Measurements from ENCODE around the gene PCIF1.
A peak's percentile ranks its signal among the peaks of the same experiment; 100 is the strongest.
"Not testable (repeated sequence)": the region's sequence is repeated elsewhere in the genome, so short reads cannot be mapped to it uniquely, and the experiment has no call there.

PCIF1 gene

DNA sequence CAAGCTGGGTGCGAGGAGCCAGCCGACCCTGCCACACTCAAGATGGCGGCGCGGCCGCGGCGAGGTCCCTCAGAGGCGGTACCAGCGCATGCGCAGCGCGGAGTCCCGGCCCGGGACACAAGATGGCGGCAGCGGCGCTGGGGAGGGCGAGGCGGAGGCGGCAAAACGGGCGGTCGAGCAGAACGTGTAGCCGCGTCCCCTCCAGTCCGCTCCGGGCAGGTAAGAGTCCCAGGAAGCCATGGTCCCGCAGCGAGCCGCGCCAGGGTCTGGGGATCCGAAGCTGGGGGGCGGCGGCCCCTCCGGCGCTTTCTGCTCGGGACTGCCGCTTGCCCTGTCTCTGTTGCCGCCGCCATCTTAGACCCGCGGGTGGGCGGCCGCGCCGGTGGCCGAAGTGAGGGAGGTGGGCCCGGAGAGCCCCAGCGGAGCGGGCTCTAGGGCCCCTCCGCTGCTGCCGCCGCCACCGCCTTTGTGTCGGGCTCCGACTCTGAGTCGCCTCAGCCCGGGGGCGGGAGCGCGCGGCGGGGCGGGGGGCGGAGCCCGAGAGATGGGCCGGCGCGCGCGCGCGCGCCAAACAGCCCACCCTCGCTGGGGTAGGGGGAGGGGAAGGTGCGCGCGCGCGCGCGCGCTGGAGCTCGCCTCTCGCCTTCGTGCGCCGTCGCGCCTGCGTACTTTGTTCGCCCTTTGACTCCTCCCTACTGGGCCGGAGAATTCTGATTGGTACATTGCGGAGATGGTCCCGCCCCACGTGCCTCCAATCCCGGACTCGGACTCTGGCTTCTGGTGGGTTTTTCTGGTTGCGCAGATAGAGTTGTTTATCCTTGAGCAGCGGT, at the start of gene PCIF1:
TSS of gene PCIF1 (plus strand) at position 98 of the 830 bp plus-strand sequence. CDS start 4,317 bp downstream, outside the sequence.
- DNase-seq = peak; percentile 97

DNA sequence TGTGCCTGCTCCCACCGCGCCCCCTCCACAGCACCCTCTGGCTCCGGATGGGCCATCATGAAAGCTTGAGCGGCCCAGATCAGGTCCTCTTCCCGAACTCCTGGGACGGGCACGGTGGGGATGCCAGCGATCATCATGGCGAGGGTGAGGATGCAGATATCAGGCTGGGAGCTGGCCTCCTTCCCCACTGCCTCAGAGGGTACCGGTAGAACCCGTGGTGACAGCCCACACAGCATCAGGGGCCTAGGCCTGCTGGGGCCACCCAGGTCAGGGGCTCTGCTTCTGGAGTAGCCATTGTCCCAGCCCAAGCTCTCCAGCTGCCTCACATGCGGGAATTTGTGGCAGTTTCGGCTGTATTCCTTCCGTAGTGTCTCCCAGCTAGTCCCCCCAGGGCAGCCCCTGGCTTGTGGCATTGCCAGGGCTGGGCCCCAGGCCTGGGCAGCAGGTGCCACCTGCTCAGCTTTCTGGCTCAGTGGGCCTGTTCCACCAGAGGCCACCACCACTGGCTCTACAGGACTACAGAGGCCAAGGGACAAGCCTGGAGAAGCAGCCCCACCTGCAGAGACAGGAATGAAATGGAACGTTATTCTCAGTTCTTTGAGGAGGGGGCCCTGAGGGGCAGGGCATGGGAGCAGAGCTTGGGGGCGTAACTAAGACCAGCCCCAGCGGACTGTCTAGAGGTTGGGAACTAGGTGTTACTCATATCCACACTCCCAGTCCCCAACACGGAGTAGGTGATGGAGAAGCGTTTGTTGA, 47.7 kb upstream of the PCIF1 start:
- no peak for DNase-seq

DNA sequence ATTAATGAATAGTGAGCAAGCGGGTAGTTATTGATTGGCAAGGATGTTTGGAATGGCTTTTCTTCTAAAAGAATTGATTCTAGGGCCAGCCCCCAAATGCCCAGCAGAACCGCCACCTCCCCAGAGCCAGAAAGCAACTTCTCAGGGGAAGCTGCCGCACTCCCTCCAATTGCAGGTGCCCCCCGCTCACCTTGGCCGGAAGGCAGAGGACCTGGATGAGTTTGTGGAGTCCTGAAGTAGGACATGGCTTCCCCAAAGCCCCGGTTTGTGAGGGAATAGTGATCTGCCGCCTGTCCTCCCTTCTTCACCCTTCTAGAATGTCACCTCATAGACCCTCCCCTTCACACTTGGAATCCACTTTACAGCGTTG, 47.2 kb upstream of the PCIF1 start, which contains the start of gene SPATA25:
TSS of gene SPATA25 (minus strand) at position 277 of the 370 bp plus-strand sequence. CDS start at position 245, 32 bp downstream.
- no peak for DNase-seq

DNA sequence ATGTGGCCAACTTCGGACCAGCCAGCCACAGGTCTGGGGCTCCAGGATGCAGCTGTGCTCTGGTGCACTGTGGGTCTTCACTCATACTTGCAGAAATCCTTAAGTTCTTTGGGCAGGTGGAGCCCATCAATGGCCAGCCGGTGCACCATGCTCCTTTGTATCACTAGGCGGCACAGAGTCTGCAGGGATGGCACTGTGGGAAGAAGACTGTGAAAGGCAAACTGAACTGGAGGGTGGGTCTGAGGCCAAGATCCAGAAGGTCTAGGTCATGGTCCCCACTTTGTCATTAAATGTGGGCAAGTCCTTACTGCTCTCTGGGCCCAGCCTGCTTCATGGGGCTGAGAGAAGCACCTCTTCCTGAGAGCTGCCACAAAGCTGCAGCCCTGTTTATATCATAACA, 45.8 kb upstream of the PCIF1 start:
- no peak for DNase-seq

DNA sequence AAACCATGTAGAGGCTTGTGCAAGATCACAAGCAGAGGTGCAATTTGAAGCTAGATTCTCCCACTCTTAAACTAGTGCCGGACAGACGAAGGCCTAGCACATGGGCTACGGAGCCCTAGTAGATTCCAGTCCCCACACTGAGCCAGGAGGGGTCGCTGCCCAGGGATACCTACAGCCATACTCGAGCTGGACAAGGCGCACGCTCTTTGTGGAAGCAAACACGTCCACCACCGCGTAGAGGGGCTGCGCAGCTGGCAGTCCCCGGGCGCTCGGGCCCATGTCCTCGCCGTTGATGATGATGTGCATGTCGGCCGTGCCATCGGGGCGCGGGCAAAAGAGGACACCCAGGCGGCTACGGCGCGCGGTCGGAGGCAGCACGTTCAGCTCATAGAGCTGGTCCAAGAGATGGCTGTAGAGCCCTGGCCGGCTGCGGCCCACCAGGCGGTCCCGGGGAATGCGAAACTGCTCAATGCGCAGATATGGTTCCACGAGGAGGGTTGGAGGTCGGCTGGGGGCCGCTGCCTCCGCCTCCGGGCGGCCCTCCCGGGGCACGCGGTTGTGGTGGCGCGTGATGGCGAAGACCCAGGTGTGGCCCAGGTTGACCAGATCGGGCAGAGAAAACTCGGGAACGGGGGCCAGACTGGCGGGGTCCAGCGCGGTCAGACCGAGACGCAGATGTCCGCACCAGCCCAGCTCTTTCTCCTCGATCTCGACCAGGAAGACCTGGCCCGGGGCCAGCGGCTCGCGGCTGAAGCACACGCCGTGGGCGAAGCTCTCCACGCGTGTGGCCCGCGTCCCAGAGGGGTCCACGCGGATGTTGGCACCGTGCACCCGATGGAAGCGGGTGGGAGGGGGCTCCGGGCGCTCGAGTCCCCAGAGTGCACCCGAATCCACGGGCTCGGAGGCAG, 44.2 kb upstream of the PCIF1 start:
- DNase-seq = no peak

DNA sequence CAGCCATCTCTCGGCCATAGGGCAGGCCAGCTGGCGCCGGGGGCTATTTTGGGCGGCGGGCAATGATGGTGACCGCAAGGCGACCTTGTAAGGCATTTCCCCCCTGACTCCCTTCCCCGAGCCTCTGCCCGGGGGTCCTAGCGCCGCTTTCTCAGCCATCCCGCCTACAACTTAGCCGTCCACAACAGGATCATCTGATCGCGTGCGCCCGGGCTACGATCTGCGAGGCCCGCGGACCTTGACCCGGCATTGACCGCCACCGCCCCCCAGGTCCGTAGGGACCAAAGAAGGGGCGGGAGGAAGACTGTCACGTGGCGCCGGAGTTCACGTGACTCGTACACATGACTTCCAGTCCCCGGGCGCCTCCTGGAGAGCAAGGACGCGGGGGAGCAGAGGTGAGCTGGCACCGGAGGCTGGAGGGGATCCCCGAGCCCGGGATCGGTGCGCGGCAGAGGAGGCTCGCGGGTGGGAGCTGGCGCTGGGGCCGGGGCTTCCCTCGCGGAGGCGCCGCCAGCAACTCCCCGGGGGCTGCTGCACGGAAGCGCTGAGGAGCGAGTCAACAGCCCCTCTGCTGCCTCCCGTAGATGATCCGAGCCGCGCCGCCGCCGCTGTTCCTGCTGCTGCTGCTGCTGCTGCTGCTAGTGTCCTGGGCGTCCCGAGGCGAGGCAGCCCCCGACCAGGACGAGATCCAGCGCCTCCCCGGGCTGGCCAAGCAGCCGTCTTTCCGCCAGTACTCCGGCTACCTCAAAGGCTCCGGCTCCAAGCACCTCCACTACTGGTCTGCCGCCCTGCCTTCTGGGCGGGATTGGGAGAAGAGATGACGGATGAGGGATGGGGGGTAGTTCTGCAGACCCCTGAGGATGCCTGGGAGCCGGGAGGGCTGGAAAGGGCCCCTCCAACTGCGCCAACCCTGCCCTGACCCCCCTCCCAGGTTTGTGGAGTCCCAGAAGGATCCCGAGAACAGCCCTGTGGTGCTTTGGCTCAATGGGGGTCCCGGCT, 43.2 kb upstream of the PCIF1 start, which contains the start of the genes CTSA and NEURL2:
TSS of gene CTSA (plus strand) at position 351 of the 999 bp plus-strand sequence. CDS start at position 585, 234 bp downstream.
TSS of gene NEURL2 (minus strand) at position 224 of the 999 bp plus-strand sequence. CDS start at position 7, 217 bp downstream.
- DNase-seq = peak; percentile 76

DNA sequence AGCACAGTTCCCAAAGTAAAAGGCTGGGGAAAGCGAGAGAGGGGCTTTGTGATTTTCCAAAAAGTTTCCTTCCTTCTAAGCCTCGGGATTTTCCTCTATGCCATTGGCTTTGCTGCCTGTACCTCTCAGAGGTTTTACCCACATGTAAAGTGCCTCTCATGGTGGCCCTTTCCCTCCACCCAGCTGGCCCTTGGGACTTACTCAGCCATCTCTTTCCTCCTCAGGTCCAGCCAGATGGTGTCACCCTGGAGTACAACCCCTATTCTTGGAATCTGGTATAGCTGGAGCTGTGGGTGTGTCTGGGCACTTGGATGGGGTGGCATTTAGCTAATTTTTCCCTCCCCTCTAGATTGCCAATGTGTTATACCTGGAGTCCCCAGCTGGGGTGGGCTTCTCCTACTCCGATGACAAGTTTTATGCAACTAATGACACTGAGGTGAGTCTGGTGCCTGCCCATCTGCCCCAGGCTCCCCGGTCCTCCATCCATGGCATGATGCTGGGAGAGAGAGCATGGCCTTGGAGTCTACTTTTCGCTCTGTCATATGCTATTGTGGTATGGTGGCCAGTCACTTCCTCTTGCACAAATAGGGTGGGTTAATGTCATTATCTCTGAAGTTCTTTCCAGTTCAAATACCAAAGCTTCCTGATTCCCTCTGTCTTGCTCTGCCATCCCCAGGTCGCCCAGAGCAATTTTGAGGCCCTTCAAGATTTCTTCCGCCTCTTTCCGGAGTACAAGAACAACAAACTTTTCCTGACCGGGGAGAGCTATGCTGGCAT, 42.2 kb upstream of the PCIF1 start:
- no peak for DNase-seq

DNA sequence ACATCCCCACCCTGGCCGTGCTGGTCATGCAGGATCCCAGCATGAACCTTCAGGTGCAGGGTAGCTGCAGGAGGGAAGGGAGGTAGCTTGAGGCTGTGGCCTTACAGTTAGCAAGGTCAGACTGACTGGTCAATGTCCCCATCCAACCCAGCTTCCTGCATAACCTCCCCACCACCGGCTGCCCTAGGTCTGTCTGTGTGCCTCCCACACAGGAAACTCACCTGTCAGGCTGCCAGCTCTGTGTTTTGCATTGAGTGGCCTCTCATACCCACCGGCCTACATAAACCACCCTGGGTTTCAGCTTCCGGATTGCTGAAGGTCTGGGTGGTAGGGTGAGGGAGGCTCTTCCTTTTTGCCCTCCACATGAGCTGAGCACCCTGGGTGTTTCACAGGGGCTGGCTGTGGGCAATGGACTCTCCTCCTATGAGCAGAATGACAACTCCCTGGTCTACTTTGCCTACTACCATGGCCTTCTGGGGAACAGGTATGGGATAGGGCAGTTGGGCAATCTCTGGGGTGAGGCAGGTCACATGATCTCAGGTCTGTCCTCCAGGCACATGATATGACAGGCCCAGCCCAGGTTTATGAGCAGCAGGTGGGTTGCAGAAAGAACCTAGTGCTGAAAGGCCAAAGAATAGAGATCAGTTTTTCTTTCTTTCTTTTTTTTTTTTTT, 41.5 kb upstream of the PCIF1 start:
- DNase-seq = no peak

DNA sequence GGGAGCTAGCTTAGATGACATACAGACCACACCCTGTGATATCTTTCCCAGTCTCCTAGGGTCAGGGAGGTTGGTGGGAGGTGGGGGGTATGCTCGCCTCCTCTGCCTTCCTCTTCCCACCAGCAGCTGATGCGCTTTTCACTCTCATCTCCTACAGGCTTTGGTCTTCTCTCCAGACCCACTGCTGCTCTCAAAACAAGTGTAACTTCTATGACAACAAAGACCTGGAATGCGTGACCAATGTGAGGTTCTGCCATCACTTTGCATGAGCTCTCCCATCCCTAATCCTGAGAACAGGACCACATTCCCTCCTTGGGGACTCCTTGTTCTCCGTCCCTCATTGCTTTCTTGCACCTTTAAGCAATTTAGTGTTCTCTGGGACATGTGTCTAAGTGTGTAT, 40.7 kb upstream of the PCIF1 start:
- DNase-seq = no peak

DNA sequence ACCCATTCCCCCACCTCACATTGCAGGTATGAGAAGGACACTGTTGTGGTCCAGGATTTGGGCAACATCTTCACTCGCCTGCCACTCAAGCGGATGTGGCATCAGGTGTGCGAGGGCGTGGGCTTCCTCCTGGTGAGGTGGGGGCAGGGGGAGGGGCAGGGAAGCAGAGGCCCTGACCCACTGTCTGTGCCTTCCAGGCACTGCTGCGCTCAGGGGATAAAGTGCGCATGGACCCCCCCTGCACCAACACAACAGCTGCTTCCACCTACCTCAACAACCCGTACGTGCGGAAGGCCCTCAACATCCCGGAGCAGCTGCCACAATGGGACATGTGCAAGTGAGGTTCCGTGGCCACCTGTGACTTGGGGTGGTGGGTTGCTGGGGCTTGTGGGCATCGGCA, 39.7 kb upstream of the PCIF1 start:
- DNase-seq = no peak

DNA sequence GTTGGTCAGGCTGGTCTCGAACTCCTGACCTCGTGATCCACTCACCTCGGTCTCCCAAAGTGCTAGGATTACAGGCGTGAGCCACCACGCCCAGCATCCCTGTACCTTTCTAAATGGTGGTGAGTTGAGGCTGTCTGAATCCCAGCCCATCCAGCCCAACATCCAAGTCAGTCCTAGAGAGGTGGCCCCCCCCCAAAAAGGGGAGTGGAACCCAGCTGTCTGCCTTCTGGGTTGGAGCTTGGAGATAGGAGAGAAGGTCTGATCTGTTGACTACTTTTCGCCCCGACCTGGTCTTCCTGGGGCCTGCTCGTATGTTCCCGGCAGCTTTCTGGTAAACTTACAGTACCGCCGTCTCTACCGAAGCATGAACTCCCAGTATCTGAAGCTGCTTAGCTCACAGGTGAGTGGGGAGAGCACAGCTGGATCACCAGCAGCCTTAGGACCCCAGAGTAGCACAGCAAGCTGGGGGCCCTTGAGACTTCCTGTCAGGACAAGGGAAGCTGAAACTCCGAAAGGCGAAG, 37.8 kb upstream of the PCIF1 start:
- DNase-seq = no peak

DNA sequence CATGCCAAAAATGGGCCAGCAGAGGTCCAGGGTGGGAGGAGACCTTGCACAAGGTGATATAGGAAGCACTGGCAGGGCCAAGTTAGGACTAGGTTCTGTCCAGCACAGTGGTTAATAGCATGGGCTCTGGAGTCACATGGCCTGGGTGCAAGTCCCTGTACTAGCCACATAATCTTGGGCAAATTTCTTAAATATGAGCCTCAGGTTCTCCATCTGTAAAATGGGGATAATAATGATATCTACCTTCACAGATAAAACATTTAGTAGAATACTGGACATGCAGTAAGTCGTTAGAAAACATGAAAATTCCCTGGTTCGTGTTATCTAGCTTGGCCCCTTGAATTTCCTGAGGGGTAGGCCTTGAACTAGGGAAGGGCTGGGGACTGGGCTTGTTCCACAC, 37.2 kb upstream of the PCIF1 start:
- DNase-seq = no peak

DNA sequence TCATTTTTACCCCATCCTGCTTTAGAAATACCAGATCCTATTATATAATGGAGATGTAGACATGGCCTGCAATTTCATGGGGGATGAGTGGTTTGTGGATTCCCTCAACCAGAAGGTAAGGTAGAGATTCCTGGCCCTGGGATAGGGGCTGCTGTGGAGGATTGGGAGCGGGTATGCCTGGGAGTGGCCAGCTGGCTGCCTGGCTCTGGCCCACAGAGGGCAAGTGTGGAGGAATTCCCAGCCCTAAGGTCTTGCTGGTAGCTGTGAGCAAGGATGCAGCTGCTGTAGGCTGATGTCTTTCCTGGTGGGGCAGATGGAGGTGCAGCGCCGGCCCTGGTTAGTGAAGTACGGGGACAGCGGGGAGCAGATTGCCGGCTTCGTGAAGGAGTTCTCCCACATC, 36.8 kb upstream of the PCIF1 start:
- DNase-seq = no peak

DNA sequence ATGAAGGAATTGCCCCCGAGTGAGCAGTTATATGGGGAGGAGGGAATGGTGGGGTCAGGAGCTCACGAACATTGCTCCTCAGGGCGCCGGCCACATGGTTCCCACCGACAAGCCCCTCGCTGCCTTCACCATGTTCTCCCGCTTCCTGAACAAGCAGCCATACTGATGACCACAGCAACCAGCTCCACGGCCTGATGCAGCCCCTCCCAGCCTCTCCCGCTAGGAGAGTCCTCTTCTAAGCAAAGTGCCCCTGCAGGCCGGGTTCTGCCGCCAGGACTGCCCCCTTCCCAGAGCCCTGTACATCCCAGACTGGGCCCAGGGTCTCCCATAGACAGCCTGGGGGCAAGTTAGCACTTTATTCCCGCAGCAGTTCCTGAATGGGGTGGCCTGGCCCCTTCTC, 36.2 kb upstream of the PCIF1 start:
- no peak for DNase-seq

DNA sequence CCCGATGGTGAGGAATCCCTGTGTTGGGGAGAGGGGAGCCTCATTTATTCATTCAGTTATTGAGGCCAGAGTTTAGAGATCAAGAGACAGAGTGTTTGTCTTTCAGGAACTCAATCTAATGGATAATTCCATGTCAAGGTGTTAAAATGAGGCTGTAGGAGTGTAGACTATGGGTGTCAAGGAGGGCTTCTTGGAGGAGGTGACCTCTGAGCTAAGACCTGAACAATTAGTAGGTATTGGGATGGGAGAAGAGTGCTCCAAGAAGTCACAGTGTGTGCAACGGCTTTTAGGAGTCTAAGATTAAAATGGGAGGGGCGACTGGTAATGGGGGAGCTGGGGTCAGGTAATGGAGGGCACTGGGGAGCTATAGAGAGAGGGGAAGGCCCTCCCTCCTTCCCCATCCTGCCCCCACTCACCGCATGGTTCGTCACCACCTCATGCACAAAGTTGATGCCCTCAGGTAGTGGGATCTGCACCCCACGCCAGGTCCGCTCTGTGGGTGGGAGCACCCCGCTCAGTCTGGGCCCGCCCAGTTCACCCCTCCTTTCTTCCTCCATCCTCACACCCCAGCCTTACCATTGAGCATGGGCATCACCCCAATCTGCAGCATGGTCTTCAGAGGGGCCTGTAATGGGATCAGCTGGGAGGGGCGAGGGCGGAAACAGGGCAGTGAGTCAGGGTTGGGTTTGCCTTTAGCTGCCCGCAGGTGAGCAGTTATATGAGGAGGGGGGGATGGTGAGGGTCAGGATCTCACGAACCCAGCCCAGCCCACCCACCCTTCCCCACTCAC, 35.2 kb upstream of the PCIF1 start:
- no peak for DNase-seq

DNA sequence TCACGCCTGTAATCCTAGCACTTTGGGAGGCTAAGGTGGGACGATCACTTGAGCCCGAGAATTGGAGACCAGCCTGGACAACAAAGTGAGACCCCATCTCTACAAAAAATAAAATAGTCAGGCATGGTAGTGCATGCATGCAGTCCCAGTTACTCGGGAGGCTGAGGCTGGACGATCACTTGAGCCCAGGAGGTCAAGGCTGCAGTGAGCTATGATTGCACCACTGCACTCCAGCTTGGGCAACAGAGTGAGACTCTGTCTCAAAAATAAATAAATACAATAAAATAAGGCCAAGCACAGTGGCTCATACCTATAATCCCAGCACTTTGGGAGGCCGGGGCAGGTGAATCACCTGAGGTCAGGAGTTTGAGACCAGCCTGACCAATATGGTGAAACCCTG, 33.2 kb upstream of the PCIF1 start:
- not testable (repeated sequence) for DNase-seq

DNA sequence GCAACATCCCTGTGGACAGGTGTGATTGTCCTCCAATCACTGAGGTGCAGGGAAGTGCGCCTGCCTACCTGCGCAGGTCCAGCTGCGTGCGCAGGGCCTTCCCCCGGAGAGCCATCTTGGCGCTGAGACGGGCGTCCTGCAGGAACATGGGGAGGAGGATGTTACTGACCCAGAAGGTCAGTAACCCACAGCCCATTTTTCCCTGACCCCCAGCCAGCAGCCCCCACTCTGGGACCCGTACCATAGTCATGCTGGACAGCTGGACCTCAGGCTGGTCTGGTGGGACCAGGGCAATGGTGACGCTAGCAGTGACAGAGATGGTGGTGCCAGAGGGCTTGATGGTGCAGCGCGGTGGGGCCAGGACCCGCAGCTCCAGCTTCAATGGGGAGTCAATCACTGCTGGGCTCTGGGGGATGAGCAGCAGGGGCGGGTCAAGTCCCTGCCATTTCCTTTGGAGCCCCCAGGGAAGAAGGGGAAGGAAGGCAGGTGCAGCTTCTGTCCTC, 32.2 kb upstream of the PCIF1 start:
- DNase-seq = peak; percentile 8

DNA sequence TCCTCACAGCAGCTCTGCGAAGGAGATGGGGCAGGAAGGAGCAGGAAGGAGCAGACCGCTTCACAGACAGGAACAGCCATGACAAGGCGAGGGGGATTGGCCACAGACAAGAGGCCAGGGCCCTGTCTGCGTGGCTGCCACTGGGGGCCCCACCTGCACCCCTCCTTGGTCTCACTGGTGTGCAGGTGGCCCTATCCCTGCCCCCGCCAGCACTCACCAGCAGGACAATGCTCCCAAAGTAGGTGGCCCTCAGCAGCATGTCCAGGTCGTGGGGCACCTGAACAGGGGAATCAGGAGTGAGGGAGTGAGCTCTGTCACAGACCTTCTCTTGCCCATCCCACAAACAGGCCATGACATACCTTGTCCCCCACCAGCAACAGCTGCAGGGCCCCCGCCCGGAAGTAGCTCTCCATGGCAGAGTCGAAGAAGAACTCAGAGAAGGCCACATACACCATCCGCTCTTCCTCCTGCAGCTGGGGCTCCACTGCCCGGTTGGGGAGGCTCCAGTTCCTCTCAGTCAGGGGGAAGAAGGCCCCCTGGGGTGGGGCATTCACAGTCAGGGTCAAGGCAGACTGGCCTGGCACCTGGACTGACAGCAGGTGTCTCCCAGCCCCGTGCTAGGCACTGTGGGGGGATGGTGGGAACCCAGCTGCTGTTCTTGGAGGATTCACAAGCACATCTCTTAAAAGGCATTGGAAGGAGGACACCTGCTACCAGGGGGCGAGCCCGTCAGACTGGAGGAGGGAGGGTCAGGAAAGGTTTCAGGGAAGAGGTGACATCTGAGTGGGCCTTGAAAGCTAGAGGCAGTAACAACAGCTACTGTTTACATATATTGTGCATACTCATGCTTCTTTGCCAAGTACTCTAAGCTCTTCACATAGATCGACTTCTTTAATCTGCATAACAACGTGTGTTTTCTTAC, 29.6 kb upstream of the PCIF1 start:
- no peak for DNase-seq
